ENCODE results near the gene SCGB3A2. TPM values are rescaled to one million over a fixed set of nuclear protein-coding genes. Genes with fewer than 3 reads are reported as not detected.

Gene SCGB3A2
- total RNA-seq, 1 donor from 2014 or later: not detected

- Histone ChIP-seq H3K4me3 (no peak overlapping the region), H3K36me3 (no peaks in the 10 kb centered on the region), H3K27ac (no peak overlapping the region), H3K27me3 (no peaks in the 10 kb centered on the region), H3K9me3 (no peaks in the 10 kb centered on the region), H3K4me1 (no peaks in the 10 kb centered on the region)
- no peak for DNase-seq (ENCODE audit: low spot score in 2 of 2)
- intact Hi-C loops (cut with DNase I): no loop called here
- no peak for TF ChIP-seq CTCF (IDR thresholded peaks at IDR 0.05)
These were observed 42.0 kb downstream of the SCGB3A2 start for GRCh38 chr5:147920420-147921030.

GRCh38 chr5:147921136-147921535 is 42.6 kb downstream of the SCGB3A2 start:
- intact Hi-C loops (cut with DNase I): no loop called here
- no peak for TF ChIP-seq CTCF (IDR thresholded peaks at IDR 0.05)
- no peaks in the 10 kb centered on the region for H3K27me3 ChIP-seq

GRCh38 chr5:147925020-147925419 is 46.5 kb downstream of the SCGB3A2 start:
- Histone ChIP-seq H3K27me3 (no peaks in the 10 kb centered on the region), H3K36me3 (no peaks in the 10 kb centered on the region), H3K4me3 (no peak overlapping the region), H3K9me3 (no peaks in the 10 kb centered on the region), H3K27ac (no peak overlapping the region), H3K4me1 (peaks cover 0 to 3% of the 10 kb centered on the region in 2 donors)
- intact Hi-C loops (cut with DNase I): no loop called here
- no peak for TF ChIP-seq CTCF (IDR thresholded peaks at IDR 0.05)
- DNase-seq (ENCODE audit: low spot score in 2 of 2): no peak

More at GRCh38 chr5:147921136-147921535, 42.6 kb downstream of the SCGB3A2 start:
- H3K27ac ChIP-seq: no peak overlapping the region
- no peak overlapping the region for H3K4me3 ChIP-seq
- no peak for DNase-seq (ENCODE audit: low spot score in 2 of 2)
- H3K9me3 ChIP-seq: no peaks in the 10 kb centered on the region
- H3K4me1 ChIP-seq: no peaks in the 10 kb centered on the region
- no peaks in the 10 kb centered on the region for H3K36me3 ChIP-seq

- Histone ChIP-seq H3K4me3 (no peak overlapping the region), H3K36me3 (no peaks in the 10 kb centered on the region)
- DNase-seq (ENCODE audit: low spot score in 2 of 2): no peak
These were observed 49.4 kb downstream of the SCGB3A2 start for GRCh38 chr5:147927901-147928300.

GRCh38 chr5:147930769-147931168 is 52.3 kb downstream of the SCGB3A2 start:
- Histone ChIP-seq H3K4me1 (peaks cover 0 to 17% of the 10 kb centered on the region in 2 donors), H3K9me3 (no peaks in the 10 kb centered on the region), H3K27ac (peak overlapping the region; percentile 41 to 63), H3K36me3 (no peaks in the 10 kb centered on the region), H3K4me3 (no peak overlapping the region), H3K27me3 (no peaks in the 10 kb centered on the region)
- DNase-seq (ENCODE audit: low spot score in 2 of 2): no peak
- intact Hi-C loops (cut with DNase I): loop anchor here (10.0 kb wide), 1 partner anchor 306 kb away; no protein-coding TSS in a partner anchor
- no peak for TF ChIP-seq CTCF (IDR thresholded peaks at IDR 0.05)

More at GRCh38 chr5:147927901-147928300, 49.4 kb downstream of the SCGB3A2 start:
- Histone ChIP-seq H3K27me3 (no peaks in the 10 kb centered on the region), H3K27ac (peak overlapping the region; percentile 52 to 64), H3K9me3 (no peaks in the 10 kb centered on the region), H3K4me1 (peaks cover 0 to 12% of the 10 kb centered on the region in 2 donors)
- intact Hi-C loops (cut with DNase I): no loop called here
- TF ChIP-seq CTCF (IDR thresholded peaks at IDR 0.05): no peak

Other genes with a start within 250 kb of the SCGB3A2 start
- not detected for gene JAKMIP2, start 96.0 kb upstream of the SCGB3A2 start, total RNA-seq
- gene SPINK1, start 47.0 kb upstream of the SCGB3A2 start, total RNA-seq: not detected
- 62.8 TPM for gene C5orf46, start 27.8 kb downstream of the SCGB3A2 start, total RNA-seq
- gene SPINK5, start 185.3 kb downstream of the SCGB3A2 start, total RNA-seq: not detected